22Rv1 (cell line): ENCODE results near the gene ENGASE.

Experiments used
- CTCF ChIP-seq: fragments of 450-650 bp; IDR thresholded peaks from 2 replicates; pipeline ENCODE4 v1.5.1; 2017; ENCODE audit warnings: mild to moderate bottlenecking
- ZFX ChIP-seq: fragments of 450-650 bp; IDR thresholded peaks from 2 replicates; pipeline ENCODE4 v1.6.1; 2017; ENCODE audit warnings: antibody characterized with exemption, borderline replicate concordance

- TF ChIP-seq CTCF, result no peak
- TF ChIP-seq ZFX, result no peak
Measured at GRCh38 chr17:79038545-79039135, 36.0 kb upstream of the ENGASE start.
